ENCODE results near the gene POLR2F.
"Not testable (repeated sequence)": the region's sequence is repeated elsewhere in the genome, so short reads cannot be mapped to it uniquely, and the experiment has no call there.

The POLR2F gene

GRCh38 chr22:37925767-37926166 is 27.7 kb upstream of the POLR2F start:
- DNase-seq = no peak

- no peak for DNase-seq
These were observed 27.1 kb upstream of the POLR2F start for GRCh38 chr22:37926358-37926757.

GRCh38 chr22:37926771-37927636 is 26.5 kb upstream of the POLR2F start:
- no peak for DNase-seq

- DNase-seq = no peak
These were observed 25.9 kb upstream of the POLR2F start for GRCh38 chr22:37927637-37927936.

GRCh38 chr22:37929390-37929789 is 24.1 kb upstream of the POLR2F start:
- no peak for DNase-seq

GRCh38 chr22:37930270-37930951 is 23.1 kb upstream of the POLR2F start:
- DNase-seq = no peak

- no peak for DNase-seq
These were observed 22.5 kb upstream of the POLR2F start for GRCh38 chr22:37930952-37931440.

- no peak for DNase-seq
These were observed 21.6 kb upstream of the POLR2F start for GRCh38 chr22:37931893-37932389.

GRCh38 chr22:37932401-37932800 is 21.1 kb upstream of the POLR2F start:
- DNase-seq = no peak

- no peak for DNase-seq
These were observed 20.5 kb upstream of the POLR2F start for GRCh38 chr22:37932821-37933578.

- DNase-seq = peak; percentile 79 to 81
These were observed 19.7 kb upstream of the POLR2F start for GRCh38 chr22:37933711-37934376.

- no peak for DNase-seq
These were observed 12.7 kb upstream of the POLR2F start for GRCh38 chr22:37940698-37941376.

- no peak for DNase-seq
These were observed 11.4 kb upstream of the POLR2F start for GRCh38 chr22:37942133-37942532.

GRCh38 chr22:37943136-37943824 is 10.2 kb upstream of the POLR2F start:
- no peak for DNase-seq

GRCh38 chr22:37943825-37944198 is 9.7 kb upstream of the POLR2F start:
- no peak for DNase-seq

GRCh38 chr22:37944423-37944822 is 9.1 kb upstream of the POLR2F start:
- not testable (repeated sequence) for DNase-seq

- not testable (repeated sequence) for DNase-seq
These were observed 6.2 kb upstream of the POLR2F start for GRCh38 chr22:37947142-37947795.

- no peak for DNase-seq
These were observed 2.2 kb upstream of the POLR2F start for GRCh38 chr22:37951305-37951704.

GRCh38 chr22:37952629-37953028 is 870 bp upstream of the POLR2F start:
- DNase-seq = not testable (repeated sequence)

- DNase-seq = no peak
These were observed 450 bp upstream of the POLR2F start for GRCh38 chr22:37953062-37953436.

GRCh38 chr22:37954686-37955085 is 1.2 kb downstream of the POLR2F start:
- DNase-seq = no peak
